IgD-negative memory B cell (primary cell): Measurements from ENCODE around the gene RNF213. TPM values are rescaled to one million over a fixed set of nuclear protein-coding genes. Genes with fewer than 3 reads are reported as not detected.

Experiments used
- H3K27ac Mint-ChIP-seq, 3 donors: one replicate each; pipeline ENCODE4 v1.8.0; 2020 to 2022; ENCODE audit warnings: mild to moderate bottlenecking in 3 of 3, mixed read lengths in 3 of 3, moderate library complexity in 1 of 3
- H3K27me3 Mint-ChIP-seq: one replicate; pipeline ENCODE4 v1.8.0; 2021; ENCODE audit warnings: mixed read lengths
- H3K36me3 Mint-ChIP-seq: one replicate; pipeline ENCODE4 v1.8.0; 2020; ENCODE audit warnings: mild to moderate bottlenecking, mixed read lengths
- H3K4me1 Mint-ChIP-seq, 3 donors: one replicate each; pipeline ENCODE4 v1.8.0; 2020 to 2022; ENCODE audit warnings: mixed read lengths in 3 of 3, mild to moderate bottlenecking in 1 of 3
- H3K4me3 Mint-ChIP-seq, 4 donors: one replicate each; pipeline ENCODE4 v1.8.0; 2020 to 2022; ENCODE audit warnings: mild to moderate bottlenecking in 4 of 4, mixed read lengths in 4 of 4, moderate library complexity in 3 of 4
- H3K9me3 Mint-ChIP-seq, 3 donors: one replicate each; pipeline ENCODE4 v1.8.0; 2020 to 2021; ENCODE audit warnings: mixed read lengths in 3 of 3, mild to moderate bottlenecking in 1 of 3
- polyA plus RNA-seq: library from polyadenylated mRNA; unstranded; fragments of 300-500 nt; fragmentation: Illumina TruSeq; gene quantifications from one replicate; pipeline ENCODE4 v1.2.3, GENCODE V29; 2021

RNF213 gene
- polyA plus RNA-seq, 1 donor from 2014 or later = 26.2 TPM

DNA sequence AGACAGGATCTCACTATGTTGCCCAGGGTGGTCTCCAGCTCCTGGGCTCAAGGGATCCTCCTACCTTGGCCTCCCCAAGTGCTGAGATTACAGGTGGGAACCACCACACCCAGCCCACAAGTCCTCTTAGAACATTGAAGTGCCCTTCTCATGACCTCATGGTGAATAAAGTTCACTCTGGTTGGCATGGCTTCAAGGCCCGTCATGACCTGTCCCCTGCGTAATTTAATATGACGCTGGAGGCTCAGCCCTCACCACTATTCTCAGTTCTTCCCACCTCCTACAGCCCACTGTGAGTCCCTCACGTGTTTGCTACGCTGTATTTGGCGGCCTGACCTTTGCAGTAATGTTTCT lies 156.3 kb downstream of the RNF213 start:
- H3K4me3 Mint-ChIP-seq = peak overlapping the region; percentile 58 to 87 (median 80)
- peak overlapping the region in 2 of 3 donors; percentile 39 to 90 for H3K27ac Mint-ChIP-seq
- peaks cover 13% of the 10 kb centered on the region for H3K27me3 Mint-ChIP-seq
- peaks cover 10 to 17% (median 15%) of the 10 kb centered on the region in 3 donors for H3K4me1 Mint-ChIP-seq
- H3K9me3 Mint-ChIP-seq = no peaks in the 10 kb centered on the region
- H3K36me3 Mint-ChIP-seq = peaks cover 4% of the 10 kb centered on the region

DNA sequence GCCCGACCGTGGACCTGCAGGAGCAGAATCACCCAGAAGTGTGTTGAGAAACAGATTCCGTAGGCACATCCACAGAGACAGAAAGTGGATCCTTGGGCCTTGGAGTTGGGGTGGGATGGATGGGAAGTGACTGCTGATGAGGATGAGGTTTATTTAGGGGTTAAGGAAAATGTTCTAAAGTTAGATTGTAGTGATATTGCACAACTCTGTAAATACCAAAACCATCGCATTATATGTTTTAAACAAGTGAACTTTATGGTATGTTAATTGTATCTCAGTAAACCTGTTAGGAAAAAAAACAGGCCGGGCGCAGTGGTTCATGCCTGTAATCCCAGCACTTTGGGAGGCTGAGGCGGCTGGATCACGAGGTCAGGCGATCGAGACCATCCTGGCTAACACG lies 157.9 kb downstream of the RNF213 start:
- peak overlapping the region in 1 of 3 donors; percentile 90 for H3K27ac Mint-ChIP-seq
- peaks cover 10 to 17% (median 16%) of the 10 kb centered on the region in 3 donors for H3K4me1 Mint-ChIP-seq
- peaks cover 9% of the 10 kb centered on the region for H3K27me3 Mint-ChIP-seq
- H3K4me3 Mint-ChIP-seq = peak overlapping the region in 3 of 4 donors; percentile 63 to 87 (median 65)
- peaks cover 6% of the 10 kb centered on the region for H3K36me3 Mint-ChIP-seq
- H3K9me3 Mint-ChIP-seq = no peaks in the 10 kb centered on the region

DNA sequence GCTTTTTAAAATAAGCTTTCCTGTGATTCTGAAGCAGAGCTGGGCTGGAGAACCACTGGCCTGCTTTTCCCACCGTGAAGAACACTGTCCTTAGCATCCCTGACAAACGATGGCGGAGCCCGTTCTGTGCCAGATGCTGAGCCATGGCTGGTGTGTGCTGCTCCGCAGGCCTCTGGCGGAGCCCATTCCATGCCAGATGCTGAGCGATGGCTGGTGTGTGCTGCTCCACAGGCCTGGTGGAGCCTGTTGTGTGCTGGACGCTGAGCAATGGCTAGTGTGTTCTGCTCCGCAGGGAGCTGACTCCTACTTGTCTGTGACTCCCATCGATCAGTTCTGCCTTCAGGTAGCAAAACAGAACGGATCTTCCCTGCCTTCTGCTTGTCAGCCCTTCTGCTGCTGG lies 158.6 kb downstream of the RNF213 start:
- H3K4me1 Mint-ChIP-seq = peaks cover 11 to 17% (median 13%) of the 10 kb centered on the region in 3 donors
- no peak overlapping the region for H3K27ac Mint-ChIP-seq
- H3K9me3 Mint-ChIP-seq = no peaks in the 10 kb centered on the region
- peak overlapping the region in 1 of 4 donors; percentile 79 for H3K4me3 Mint-ChIP-seq
- peaks cover 6% of the 10 kb centered on the region for H3K27me3 Mint-ChIP-seq
- H3K36me3 Mint-ChIP-seq = peaks cover 6% of the 10 kb centered on the region

DNA sequence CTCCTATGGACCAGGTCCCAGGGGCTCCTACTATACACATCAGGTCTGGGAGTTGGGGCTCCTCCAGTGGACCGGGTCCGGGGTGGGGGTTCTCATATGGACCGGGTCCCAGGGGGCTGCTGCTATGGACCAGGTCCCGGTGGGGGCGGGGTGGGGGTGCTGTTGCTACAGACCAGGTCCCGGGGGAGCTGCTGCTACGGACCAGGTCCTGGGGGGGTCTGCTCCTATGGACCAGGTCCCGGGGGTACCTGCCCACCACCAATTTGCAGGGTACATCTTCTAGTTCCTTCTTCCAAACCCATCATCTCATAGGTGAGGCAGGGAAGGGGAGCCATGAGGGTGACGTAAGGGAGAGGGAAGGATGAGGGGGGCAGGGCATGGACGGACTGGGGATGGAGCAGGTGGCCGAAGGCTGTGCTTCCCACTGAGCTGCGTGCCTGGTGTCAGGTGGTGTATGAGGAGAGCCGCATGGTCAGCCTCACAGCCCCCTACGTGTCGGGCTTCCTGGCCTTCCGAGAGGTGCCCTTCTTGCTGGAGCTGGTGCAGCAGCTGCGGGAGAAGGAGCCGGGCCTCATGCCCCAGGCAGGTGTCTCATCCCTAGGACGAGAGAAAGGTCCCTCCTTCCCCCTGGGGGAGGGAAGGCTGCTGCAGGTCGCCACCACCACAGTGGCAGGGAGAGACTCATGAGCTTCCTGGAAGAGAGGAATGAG lies 160.9 kb downstream of the RNF213 start:
- H3K27me3 Mint-ChIP-seq = peaks cover 3% of the 10 kb centered on the region
- no peak overlapping the region for H3K27ac Mint-ChIP-seq
- peaks cover 4 to 10% (median 6%) of the 10 kb centered on the region in 3 donors for H3K4me1 Mint-ChIP-seq
- H3K9me3 Mint-ChIP-seq = no peaks in the 10 kb centered on the region
- peaks cover 6% of the 10 kb centered on the region for H3K36me3 Mint-ChIP-seq
- H3K4me3 Mint-ChIP-seq = no peak overlapping the region

DNA sequence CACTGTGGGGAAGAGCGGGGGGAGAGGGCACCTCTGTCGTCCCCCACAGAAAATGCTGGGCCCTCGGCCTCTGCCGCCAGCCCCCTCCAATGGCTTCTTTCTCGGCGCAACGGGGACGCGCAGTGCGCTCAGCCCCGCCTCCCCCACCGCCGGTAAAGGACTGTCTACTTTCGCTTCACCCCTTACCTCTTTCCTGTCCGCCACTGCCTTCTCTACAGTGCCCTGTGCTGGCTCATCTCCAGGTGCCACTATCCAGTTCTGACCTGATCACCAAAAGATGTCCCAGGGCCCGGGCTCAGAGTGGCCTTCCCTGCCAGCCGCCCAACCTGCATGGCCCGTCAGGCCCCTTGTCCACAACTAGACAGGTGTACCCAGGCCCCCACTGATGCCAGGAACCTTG lies 161.6 kb downstream of the RNF213 start:
- H3K4me3 Mint-ChIP-seq = no peak overlapping the region
- H3K27me3 Mint-ChIP-seq = peaks cover 4% of the 10 kb centered on the region
- peaks cover 6 to 12% (median 6%) of the 10 kb centered on the region in 3 donors for H3K4me1 Mint-ChIP-seq

DNA sequence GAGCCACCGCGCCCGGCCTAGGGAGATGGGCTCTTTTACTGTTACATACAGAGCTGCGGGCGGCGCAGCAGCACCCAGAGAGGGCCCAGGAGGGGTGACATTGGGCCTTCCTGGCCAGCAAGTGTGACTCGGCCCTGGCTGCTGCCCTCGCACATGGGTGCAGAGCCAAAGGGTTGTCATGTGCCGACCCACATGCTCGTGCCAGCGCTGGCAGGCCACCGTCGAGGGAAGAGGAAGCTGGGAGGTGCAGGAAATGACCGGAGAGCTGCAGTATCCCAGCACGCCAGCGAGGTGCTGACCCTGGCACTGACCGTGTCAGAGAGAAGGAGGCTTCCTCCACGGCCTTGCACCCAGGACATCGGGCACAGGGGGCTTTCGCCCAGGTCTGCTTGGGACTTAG lies 162.3 kb downstream of the RNF213 start:
- Mint-ChIP-seq H3K27me3 (peaks cover 4% of the 10 kb centered on the region), H3K36me3 (peaks cover 6% of the 10 kb centered on the region), H3K27ac (no peak overlapping the region), H3K9me3 (no peaks in the 10 kb centered on the region), H3K4me1 (peaks cover 3 to 12% (median 6%) of the 10 kb centered on the region in 3 donors), H3K4me3 (no peak overlapping the region)

More for the DNA sequence above, 161.6 kb downstream of the RNF213 start:
- Mint-ChIP-seq H3K36me3 (peaks cover 6% of the 10 kb centered on the region), H3K9me3 (no peaks in the 10 kb centered on the region), H3K27ac (no peak overlapping the region)

DNA sequence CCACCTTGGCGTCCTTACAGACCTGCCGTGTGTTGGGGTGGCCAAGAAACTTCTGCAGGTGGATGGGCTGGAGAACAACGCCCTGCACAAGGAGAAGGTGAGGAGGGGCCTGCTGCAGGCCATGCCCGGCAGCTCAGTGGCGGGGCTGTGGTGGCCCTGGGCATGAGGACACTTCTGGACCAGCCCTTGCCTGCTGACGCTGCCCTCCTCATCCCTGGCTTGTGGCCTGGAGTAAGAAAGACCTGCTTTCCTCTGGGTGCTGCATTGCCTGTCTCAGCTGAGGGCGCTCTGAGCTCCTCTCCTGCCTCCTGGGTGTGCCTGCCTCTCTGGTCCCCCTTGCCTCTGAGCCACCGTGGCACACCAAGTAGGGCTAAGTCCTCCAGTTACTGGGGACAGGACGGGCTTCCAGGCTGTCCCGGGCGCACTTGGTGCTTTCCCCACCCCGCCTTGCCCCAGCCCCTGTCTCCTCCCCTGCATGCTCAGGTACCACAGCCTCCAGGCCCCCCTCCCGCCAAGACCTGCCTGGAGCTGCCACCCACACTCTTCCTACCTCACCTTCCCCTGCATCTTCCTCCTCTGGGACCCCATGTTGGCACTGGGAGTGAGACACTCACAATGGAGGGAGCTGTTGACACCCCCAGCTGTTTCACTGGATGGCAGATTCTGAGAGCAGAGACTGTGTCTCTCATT lies 163.0 kb downstream of the RNF213 start:
- Mint-ChIP-seq H3K4me3 (peak overlapping the region in 1 of 4 donors; percentile 73), H3K27me3 (peaks cover 4% of the 10 kb centered on the region), H3K27ac (peak overlapping the region in 1 of 3 donors; percentile 23), H3K36me3 (peaks cover 6% of the 10 kb centered on the region), H3K9me3 (no peaks in the 10 kb centered on the region), H3K4me1 (peaks cover 0 to 12% (median 6%) of the 10 kb centered on the region in 3 donors)

DNA sequence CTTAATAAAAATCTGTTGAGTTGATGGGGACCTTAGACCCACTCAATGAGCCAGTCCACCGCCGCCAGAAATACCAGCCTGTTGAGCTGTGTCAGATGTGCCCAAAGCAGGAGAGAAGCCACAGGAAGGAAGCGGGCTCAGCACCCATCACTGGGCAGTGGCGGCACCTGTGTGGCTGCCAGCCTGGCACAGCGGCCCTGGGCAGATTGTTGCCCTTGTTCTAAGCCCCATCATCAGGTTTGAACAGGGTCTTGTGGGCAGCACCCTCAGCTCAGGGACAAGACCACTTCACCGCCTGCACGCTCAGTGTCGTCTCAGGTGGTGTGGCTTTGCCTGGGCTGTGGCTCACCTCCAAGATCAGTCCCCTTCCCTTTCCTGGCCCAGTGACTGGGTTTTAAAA lies 163.6 kb downstream of the RNF213 start:
- Mint-ChIP-seq H3K36me3 (peaks cover 6% of the 10 kb centered on the region), H3K4me3 (peak overlapping the region in 1 of 4 donors; percentile 73), H3K27ac (peak overlapping the region in 1 of 3 donors; percentile 23), H3K27me3 (peaks cover 4% of the 10 kb centered on the region), H3K9me3 (no peaks in the 10 kb centered on the region), H3K4me1 (peaks cover 0 to 12% (median 6%) of the 10 kb centered on the region in 3 donors)

DNA sequence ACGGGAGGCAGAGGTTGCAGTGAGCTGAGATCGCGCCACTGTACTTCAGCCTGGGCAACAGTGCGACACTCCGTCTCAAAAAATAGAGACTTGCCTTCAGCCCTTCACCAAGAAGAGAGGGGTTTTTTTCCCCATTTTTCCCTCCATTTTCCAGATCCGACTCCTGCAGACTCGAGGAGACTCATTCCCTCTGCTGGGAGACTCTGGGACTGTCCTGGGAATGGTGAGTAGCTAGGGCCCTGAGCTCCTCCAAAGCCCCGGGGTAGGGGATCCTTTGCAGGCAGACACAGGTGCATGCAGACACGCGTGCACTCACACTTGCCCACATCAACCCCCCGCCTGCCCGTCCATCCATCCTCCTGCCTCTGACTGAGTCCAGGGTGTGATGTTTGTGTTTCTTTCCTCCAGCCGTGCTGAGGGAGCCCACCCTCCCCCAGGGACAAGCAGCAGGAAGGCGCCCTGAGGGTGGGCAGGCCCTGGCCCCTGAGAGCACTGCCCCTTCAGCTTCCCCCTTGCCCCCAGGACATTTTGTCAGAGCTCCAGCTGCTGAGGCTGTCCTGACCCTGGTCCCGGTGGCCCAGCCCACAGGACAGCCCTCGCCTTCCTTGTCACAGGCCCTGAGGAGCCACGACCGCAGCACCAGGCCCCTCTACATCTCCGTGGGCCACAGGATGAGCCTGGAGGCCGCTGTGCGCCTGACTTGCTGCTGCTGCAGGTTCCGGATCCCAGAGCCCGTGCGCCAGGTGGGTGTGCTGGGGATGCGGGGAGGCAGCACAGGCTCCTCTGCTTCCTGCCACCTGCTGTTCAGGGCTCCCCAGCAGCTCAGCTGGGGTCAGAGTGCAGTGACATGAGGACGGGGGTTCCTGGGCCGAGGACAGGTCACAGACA lies 164.5 kb downstream of the RNF213 start:
- peak overlapping the region in 2 of 4 donors; percentile 41 to 47 for H3K4me3 Mint-ChIP-seq
- no peaks in the 10 kb centered on the region for H3K9me3 Mint-ChIP-seq
- H3K27me3 Mint-ChIP-seq = peaks cover 4% of the 10 kb centered on the region
- peaks cover 0 to 9% (median 6%) of the 10 kb centered on the region in 3 donors for H3K4me1 Mint-ChIP-seq
- no peak overlapping the region for H3K27ac Mint-ChIP-seq
- H3K36me3 Mint-ChIP-seq = peaks cover 3% of the 10 kb centered on the region

DNA sequence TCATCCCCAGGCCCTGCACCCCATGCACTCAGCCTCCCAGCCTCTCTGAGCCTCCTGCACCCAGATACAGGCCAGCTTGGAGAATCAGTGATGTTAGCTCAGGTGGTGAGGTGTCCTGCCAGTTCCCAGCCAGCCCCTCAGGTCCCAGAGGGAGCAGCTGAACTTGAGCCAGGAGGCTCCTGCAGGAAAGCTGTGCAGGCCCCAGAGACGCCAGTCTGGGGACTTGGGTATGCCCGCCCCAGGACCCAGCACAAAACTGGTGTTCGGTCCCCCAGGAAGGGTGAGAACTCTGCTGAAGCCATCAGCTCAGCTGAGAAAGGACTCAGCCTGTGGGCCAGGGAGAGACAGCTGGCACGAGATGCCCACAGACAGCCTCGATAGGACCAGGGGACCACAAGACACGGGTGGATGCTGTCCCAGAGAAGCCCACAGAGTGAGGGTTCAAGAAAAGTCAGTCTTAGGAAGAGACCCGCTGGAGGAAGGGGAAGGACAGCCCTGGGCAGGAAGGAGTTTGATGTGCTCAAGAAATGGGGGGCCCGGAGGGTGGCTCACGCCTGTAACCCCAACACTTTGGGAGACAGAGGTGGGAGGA lies 165.3 kb downstream of the RNF213 start:
- Mint-ChIP-seq H3K27me3 (peaks cover 4% of the 10 kb centered on the region), H3K4me3 (no peak overlapping the region), H3K36me3 (peaks cover 3% of the 10 kb centered on the region), H3K4me1 (peaks cover 0 to 9% (median 6%) of the 10 kb centered on the region in 3 donors), H3K27ac (peak overlapping the region in 1 of 3 donors; percentile 73), H3K9me3 (no peaks in the 10 kb centered on the region)

DNA sequence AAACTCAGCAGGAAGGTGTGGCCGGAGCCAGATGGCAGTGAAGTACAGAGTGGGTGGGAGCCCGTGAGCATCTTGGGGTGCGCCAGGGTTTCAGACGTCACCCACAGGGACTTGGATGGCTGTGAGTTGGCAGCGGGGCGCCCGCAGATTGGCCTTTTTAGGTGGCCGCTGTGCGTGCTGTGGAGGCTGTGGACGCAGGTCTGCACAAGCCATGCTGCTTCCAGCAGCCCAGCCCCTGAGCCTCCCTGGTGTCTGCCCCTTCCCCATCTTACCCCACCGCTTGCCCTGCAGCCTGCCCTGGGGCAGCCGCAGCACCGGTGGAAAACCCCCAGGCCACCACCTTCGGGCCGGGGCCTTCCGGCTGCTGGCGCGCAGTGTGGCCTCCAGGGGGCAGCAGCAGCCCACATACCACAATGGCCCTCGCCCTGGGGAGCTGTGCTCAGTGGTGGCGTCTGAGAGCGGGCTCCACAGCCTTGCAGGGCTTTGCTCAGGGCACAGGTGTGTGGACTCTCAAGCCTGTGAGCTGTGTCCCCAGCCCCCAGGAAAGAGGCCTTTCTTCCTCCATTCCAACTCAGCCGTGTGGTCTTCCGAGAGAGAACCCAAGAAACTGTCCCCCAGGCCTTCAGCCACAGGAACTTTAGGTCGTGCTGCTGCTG lies 166.1 kb downstream of the RNF213 start:
- peaks cover 4% of the 10 kb centered on the region for H3K27me3 Mint-ChIP-seq
- no peak overlapping the region for H3K4me3 Mint-ChIP-seq
- H3K4me1 Mint-ChIP-seq = peaks cover 0 to 9% (median 6%) of the 10 kb centered on the region in 3 donors
- peaks cover 3% of the 10 kb centered on the region for H3K36me3 Mint-ChIP-seq
- H3K27ac Mint-ChIP-seq = peak overlapping the region; percentile 46 to 73 (median 51)
- no peaks in the 10 kb centered on the region for H3K9me3 Mint-ChIP-seq

DNA sequence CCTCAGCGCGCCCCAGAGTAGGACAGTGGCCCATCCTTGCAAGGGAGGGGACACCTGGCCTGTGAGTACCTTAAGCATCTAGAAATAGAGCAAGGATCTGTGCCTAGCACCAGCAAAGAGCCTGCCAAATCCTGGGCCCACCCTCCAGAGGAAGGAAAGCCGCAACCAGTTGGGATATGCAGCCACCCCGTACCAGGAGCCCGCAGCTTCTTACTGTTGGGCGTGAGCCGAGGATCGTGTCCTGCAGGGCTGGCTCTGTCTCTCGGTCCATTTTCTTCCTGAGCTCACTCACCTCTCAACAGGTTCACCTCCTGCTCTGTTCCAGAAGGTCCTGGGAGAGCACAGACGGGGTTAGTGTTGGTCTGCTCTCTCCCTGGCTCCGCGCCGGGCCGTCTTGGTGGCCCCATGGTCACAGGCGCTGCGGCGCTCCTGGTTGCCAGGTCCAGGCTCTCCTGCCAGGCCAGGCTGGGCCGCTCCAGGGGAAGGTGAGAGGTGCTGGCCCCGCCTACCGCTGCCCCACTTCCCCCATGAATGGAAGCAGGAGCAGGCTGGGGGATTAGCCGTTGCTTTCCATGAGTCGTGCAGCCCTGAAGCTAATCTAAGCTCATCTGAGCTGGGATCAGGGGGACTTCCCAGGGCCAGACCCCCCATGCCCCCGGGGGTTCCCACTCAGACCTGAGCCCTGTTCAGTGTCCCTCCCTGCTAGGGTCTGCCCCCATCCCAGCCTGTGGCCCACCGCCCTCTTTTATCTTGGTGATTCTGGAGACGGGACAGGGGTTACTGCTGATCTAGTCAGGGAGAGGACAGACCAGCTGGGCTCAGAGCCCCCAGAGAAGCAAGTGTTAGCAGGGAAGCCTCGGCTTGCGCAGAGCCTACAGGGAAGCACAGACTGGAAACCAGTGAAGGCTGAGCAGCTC lies 167.0 kb downstream of the RNF213 start:
- peaks cover 0 to 9% (median 6%) of the 10 kb centered on the region in 3 donors for H3K4me1 Mint-ChIP-seq
- H3K4me3 Mint-ChIP-seq = peak overlapping the region in 1 of 4 donors; percentile 51
- H3K36me3 Mint-ChIP-seq = peaks cover 3% of the 10 kb centered on the region
- H3K27ac Mint-ChIP-seq = no peak overlapping the region
- H3K9me3 Mint-ChIP-seq = no peaks in the 10 kb centered on the region
- peaks cover 4% of the 10 kb centered on the region for H3K27me3 Mint-ChIP-seq

DNA sequence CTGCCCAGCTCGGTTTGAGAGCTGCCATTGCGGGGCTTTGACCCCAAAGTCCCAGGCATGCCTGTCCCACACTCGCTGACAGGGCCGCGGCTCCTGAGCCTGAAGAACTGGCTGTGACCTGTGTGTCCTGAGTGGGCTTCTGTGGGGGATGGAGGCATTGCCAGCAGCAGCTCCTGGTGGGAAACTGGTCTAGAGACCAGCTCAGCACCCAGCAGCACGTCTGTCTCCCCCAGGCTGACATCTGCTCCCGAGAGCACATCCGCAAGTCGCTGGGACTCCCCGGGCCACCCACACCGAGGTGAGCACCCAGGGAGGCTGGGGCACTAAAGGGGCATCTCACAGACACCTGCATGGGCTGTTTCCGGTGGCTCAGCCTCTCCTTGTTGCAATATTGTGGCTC lies 167.7 kb downstream of the RNF213 start:
- Mint-ChIP-seq H3K9me3 (no peaks in the 10 kb centered on the region), H3K27ac (no peak overlapping the region), H3K4me1 (peaks cover 0 to 7% (median 6%) of the 10 kb centered on the region in 3 donors), H3K27me3 (peaks cover 4% of the 10 kb centered on the region), H3K4me3 (no peak overlapping the region), H3K36me3 (peaks cover 3% of the 10 kb centered on the region)
